Heart right ventricle (tissue), 16 donors: ENCODE measurements around the gene CCDC91. TPM values are rescaled to one million over a fixed set of nuclear protein-coding genes. Genes with fewer than 3 reads are reported as not detected.

Experiments
- ATAC-seq, 8 donors: fragments of 200-7000 bp; cut with Tn5 transposase; one replicate each; pipeline ENCODE4 v1.9.1; 2020; ENCODE audit warnings: mild to moderate bottlenecking in 8 of 8, moderate library complexity in 8 of 8, moderate number of reproducible peaks in 1 of 8
- DNase-seq, 2 donors: peaks; one replicate each; pipeline ENCODE4 v3.0.0-alpha.2; 2020
- H3K27ac ChIP-seq, 10 donors: fragments of 200-600 bp; sonication (generic) in 2 of 10; one replicate each; pipeline versions ENCODE4 v1.5.0 to v1.8.0; 2020 to 2022; ENCODE audit warnings: mild to moderate bottlenecking in 3 of 10
- H3K27me3 ChIP-seq, 7 donors: fragments of 200-600 bp; one replicate each; pipeline ENCODE4 v1.8.0; 2021 to 2022; ENCODE audit warnings: mild to moderate bottlenecking in 2 of 7
- H3K36me3 ChIP-seq, 9 donors: fragments of 200-600 bp; sonication (generic) in 1 of 9; one replicate each; pipeline versions ENCODE4 v1.5.0 to v1.8.0; 2020 to 2022; ENCODE audit warnings: mild to moderate bottlenecking in 2 of 9
- H3K4me1 ChIP-seq, 9 donors: fragments of 200-600 bp; sonication (generic) in 1 of 9; one replicate each; pipeline versions ENCODE4 v1.5.0 to v1.8.0; 2020 to 2022; ENCODE audit warnings: mild to moderate bottlenecking in 4 of 9
- H3K4me3 ChIP-seq, 10 donors: fragments of 200-600 bp; sonication (generic) in 2 of 10; one replicate each; pipeline versions ENCODE4 v1.5.0 to v1.8.0; 2020 to 2022; ENCODE audit warnings: mild to moderate bottlenecking in 7 of 10, moderate library complexity in 2 of 10
- H3K9me3 ChIP-seq, 11 donors: fragments of 200-600 bp in 10 of 11; sonication (generic) in 2 of 11; one replicate each; pipeline versions ENCODE4 v1.5.0 to v1.8.0; 2013 to 2022; ENCODE audit warnings: mild to moderate bottlenecking in 2 of 11, control low read depth in 1 of 11, moderate library complexity in 1 of 11
- CTCF ChIP-seq, 9 donors: fragments of 200-600 bp; sonication (generic) in 2 of 9; IDR thresholded peaks; one replicate each; pipeline versions ENCODE4 v1.5.0 to v1.8.0; 2021 to 2022; ENCODE audit warnings: antibody characterized with exemption in 9 of 9, mild to moderate bottlenecking in 5 of 9, moderate library complexity in 1 of 9
- WGBS, 2 donors: extraction: QIAGEN DNeasy Blood & Tissue Kit; methylation state at CpG; one replicate each; pipeline ENCODE4 v1.1.7; 2013; ENCODE audit warnings: inconsistent platforms in 1 of 2; 5-methylcytosine and 5-hydroxymethylcytosine counted together
- intact Hi-C, 10 donors: fragments of 100-400 bp; cut with DNase I; formaldehyde crosslinking; loops; one replicate each; pipeline versions ENCODE4 v1.11.1 to v1.14.2; 2022
- polyA plus RNA-seq, 2 donors: library from polyadenylated mRNA; stranded (reverse); fragments of 200-250 nt; gene quantifications; one replicate each; pipeline ENCODE4 v1.2.3, GENCODE V29; 2013
- total RNA-seq, 10 donors: library from RNA; stranded (reverse); fragmentation: NEBNext Ultra II Directional in 3 of 10; extraction: Animal tissue kit (Norgen Biotek cat#: 25700) in 3 of 10; gene quantifications; one replicate each; pipeline versions ENCODE4 v1.2.1 to v1.2.4, GENCODE V29; 2021 to 2023
- donor health status: Arrhythmogenic right ventricular cardiomyopathy.
- donor health status: ischemic (EF 13 %, LVEDD 7.1; RV severe dilation, severe dysfunction).
- donor health status: healthy with polysubstance abuse.
- donor health status: DM: no; HTN: yes; CAD: no.
- donor health status: DM: no; HTN: no; CAD: no.
- donor health status: ischemic (EF 25% LVEDD 6.9; RV normal size, moderate dysfunction).
- donor health status: ischemic (EF 25% LVEDD 5.7; RV mildly dilated, moderate dysfunction).
- donor health status: healthy.
- donor health status: DM: yes; HTN: yes; CAD: no.
- donor health status: Ischemic cardiomyopathy.
- donor health status: ischemic (EF 35%, LVEDD 5.7; RV mildly dilated, moderate dysfunction).
- donor health status: nonischemic (EF 11% LVEDD 7.7; RV severe dilation, severe dysfunction).
- donor health status: DM: yes; HTN: yes; CAD: no.
- donor health status: PGD.
- donor health status: ischemic (EF 29% LVEDD 5.4; RV normal size, mild dysfunction).
- donor health status: nonischemic (EF 23%, LVEDD 6.1; RV moderate dilation, normal function).

Gene CCDC91
- total and polyA plus RNA-seq, 12 donors: 20.5 to 66.4 (median 54.5) TPM

- intact Hi-C loops: no loop called here
- H3K27me3 ChIP-seq: no peaks in the 10 kb centered on the region
- H3K36me3 ChIP-seq: peaks cover 0 to 10% (median 0%) of the 10 kb centered on the region in 9 donors
These were observed 307.7 kb downstream of the CCDC91 start for GRCh38 chr12:28497889-28498411.

GRCh38 chr12:28498850-28499249, 308.6 kb downstream of the CCDC91 start:
- ATAC-seq: no peak
- Histone ChIP-seq H3K4me3 (no peak overlapping the region), H3K27me3 (no peaks in the 10 kb centered on the region)

More at GRCh38 chr12:28497889-28498411, 307.7 kb downstream of the CCDC91 start:
- H3K9me3 ChIP-seq: peaks cover 0 to 7% (median 0%) of the 10 kb centered on the region in 11 donors
- H3K4me1 ChIP-seq: peaks cover 0 to 9% (median 0%) of the 10 kb centered on the region in 9 donors
- H3K27ac ChIP-seq: no peak overlapping the region
- no peak for TF ChIP-seq CTCF (IDR thresholded peaks at IDR 0.05)
- DNase-seq: no peak
- H3K4me3 ChIP-seq: no peak overlapping the region
- no peak for ATAC-seq

GRCh38 chr12:28500373-28501024, 310.2 kb downstream of the CCDC91 start:
- WGBS, 2 donors: 86 to 91% methylated on average over 1 of the region's 1 CpG
- intact Hi-C loops: no loop called here
- ATAC-seq: no peak

More at GRCh38 chr12:28498850-28499249, 308.6 kb downstream of the CCDC91 start:
- 73 to 75% methylated on average over 1 of the region's 1 CpG for WGBS, 2 donors
- intact Hi-C loops: no loop called here
- no peak for TF ChIP-seq CTCF (IDR thresholded peaks at IDR 0.05)
- Histone ChIP-seq H3K27ac (no peak overlapping the region), H3K36me3 (peaks cover 0 to 10% (median 0%) of the 10 kb centered on the region in 9 donors), H3K4me1 (peaks cover 0 to 9% (median 0%) of the 10 kb centered on the region in 9 donors), H3K9me3 (peaks cover 0 to 7% (median 0%) of the 10 kb centered on the region in 11 donors)
- DNase-seq: no peak

GRCh38 chr12:28506271-28506670, 316.0 kb downstream of the CCDC91 start:
- no peak for TF ChIP-seq CTCF (IDR thresholded peaks at IDR 0.05)
- H3K27ac ChIP-seq: no peak overlapping the region
- peaks cover 0 to 18% (median 9%) of the 10 kb centered on the region in 9 donors for H3K4me1 ChIP-seq
- intact Hi-C loops: no loop called here
- no peak for DNase-seq
- H3K4me3 ChIP-seq: no peak overlapping the region
- H3K9me3 ChIP-seq: no peaks in the 10 kb centered on the region
- no peaks in the 10 kb centered on the region for H3K36me3 ChIP-seq
- ATAC-seq: no peak
- H3K27me3 ChIP-seq: no peaks in the 10 kb centered on the region

More at GRCh38 chr12:28500373-28501024, 310.2 kb downstream of the CCDC91 start:
- H3K36me3 ChIP-seq: peaks cover 0 to 3% (median 0%) of the 10 kb centered on the region in 9 donors
- H3K9me3 ChIP-seq: peaks cover 0 to 7% (median 0%) of the 10 kb centered on the region in 11 donors
- no peak overlapping the region for H3K27ac ChIP-seq
- DNase-seq: no peak
- no peak for TF ChIP-seq CTCF (IDR thresholded peaks at IDR 0.05)
- peaks cover 0 to 9% (median 0%) of the 10 kb centered on the region in 9 donors for H3K4me1 ChIP-seq
- H3K27me3 ChIP-seq: no peaks in the 10 kb centered on the region
- H3K4me3 ChIP-seq: no peak overlapping the region
